Measurements from ENCODE around the gene SLC9B1. TPM values are rescaled to one million over a fixed set of nuclear protein-coding genes. Genes with fewer than 3 reads are reported as not detected.

Gene SLC9B1
- polyA plus RNA-seq, 1 of the 3 experiments (the other 2 are of a cell fraction): 0.21 TPM

DNA sequence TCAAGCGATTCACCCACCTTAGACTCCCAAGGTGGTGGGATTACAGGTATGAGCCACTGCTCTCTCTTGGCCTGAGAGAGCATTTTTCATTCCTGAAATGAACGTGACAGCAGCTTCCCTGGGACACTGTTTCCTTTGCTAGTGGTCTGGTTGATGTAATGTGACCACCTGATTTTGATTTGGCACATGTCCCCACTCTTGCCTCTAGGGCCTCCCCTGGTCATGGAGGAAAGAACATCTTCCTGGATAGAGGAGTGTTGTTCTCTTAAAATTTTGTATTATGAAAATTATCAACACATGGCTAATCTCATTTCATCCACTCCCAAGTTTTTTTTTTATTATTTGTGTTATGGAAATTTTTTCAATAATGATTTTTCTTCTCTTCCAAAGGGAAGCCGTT, 33.3 kb upstream of the SLC9B1 start:
- Histone ChIP-seq H3K4me1 (ENCODE audit: control insufficient read depth in 1 of 2, insufficient read depth in 2 of 2, low read depth in 1 of 2, low read length in 1 of 2) (peaks cover 0 to 6% of the 10 kb centered on the region in 2 experiments; a peak in 2 of 4 replicates), H4K20me1 (ENCODE audit: insufficient read depth) (no peaks in the 10 kb centered on the region), H3K9me2 (no peaks in the 10 kb centered on the region), H3K4me3 (ENCODE audit: low read depth in 2 of 2, low read length in 1 of 2) (no peak overlapping the region), H3K27ac (ENCODE audit: low read depth in 2 of 2, low read length in 1 of 2) (peak overlapping the region in 1 of 2 experiments; percentile 6; a peak in 1 of 4 replicates), H3K9ac (no peak overlapping the region), H3F3A (replicated peaks; ENCODE audit: insufficient read depth) (no peaks in the 10 kb centered on the region), H3K27me3 (ENCODE audit: insufficient read depth) (no peaks in the 10 kb centered on the region), H3K4me2 (no peak overlapping the region), H2AFZ (ENCODE audit: low read depth) (no peak overlapping the region), H3K36me3 (replicated peaks in 1 of 2; ENCODE audit: control insufficient read depth in 1 of 2, insufficient read depth in 2 of 2, low read length in 1 of 2) (peaks cover 8 to 25% of the 10 kb centered on the region in 2 experiments), H3K79me2 (ENCODE audit: insufficient read depth) (no peaks in the 10 kb centered on the region), H3K9me3 (no peaks in the 10 kb centered on the region)
- CTCF ChIA-PET: interaction anchor here (1.0 to 1.2 kb wide), 5 partner anchors 11 to 47 kb away, joined by 3 to 6 read pairs (median 3); partner anchors contain the start of gene BDH2
- WGBS (ENCODE audit: low lambda C conversion rate): 84% methylated on average over 3 of the region's 3 CpGs
- TF ChIP-seq NFIC (IDR thresholded peaks at IDR 0.05; ENCODE audit: borderline replicate concordance) (no peak), RFX5 (IDR thresholded peaks at IDR 0.05; ENCODE audit: low read length) (no peak), RAD21 (IDR thresholded peaks at IDR 0.05; ENCODE audit: low read length) (peak; percentile 8; the same call in 1 of the 2 replicates), MXI1 (IDR thresholded peaks at IDR 0.05; ENCODE audit: low read depth, low read length) (peak; percentile 59; the same call in 1 of the 2 replicates), NRF1 (IDR thresholded peaks at IDR 0.05; ENCODE audit: low read depth, low read length) (no peak), EP300 (IDR thresholded peaks at IDR 0.05; ENCODE audit: borderline replicate concordance in 1 of 2, low read depth in 1 of 2, low read length in 1 of 2) (peak in 1 of 2 experiments; percentile 40; a peak in 1 of 4 replicates), FOXJ3 (CRISPR knock-in tag; IDR thresholded peaks at IDR 0.05) (no peak)
- DNase-seq: peak; percentile 55
- POLR2A ChIA-PET: no interaction called here

- Histone ChIP-seq H3K27me3 (ENCODE audit: insufficient read depth) (no peaks in the 10 kb centered on the region), H3F3A (replicated peaks; ENCODE audit: insufficient read depth) (no peaks in the 10 kb centered on the region), H2AFZ (ENCODE audit: low read depth) (no peak overlapping the region), H3K4me2 (no peak overlapping the region), H3K9me2 (no peaks in the 10 kb centered on the region), H4K20me1 (ENCODE audit: insufficient read depth) (no peaks in the 10 kb centered on the region), H3K9ac (no peak overlapping the region), H3K4me1 (ENCODE audit: control insufficient read depth in 1 of 2, insufficient read depth in 2 of 2, low read depth in 1 of 2, low read length in 1 of 2) (peaks cover 0 to 6% of the 10 kb centered on the region in 2 experiments; a peak in 2 of 4 replicates), H3K27ac (ENCODE audit: low read depth in 2 of 2, low read length in 1 of 2) (no peak overlapping the region), H3K36me3 (replicated peaks in 1 of 2; ENCODE audit: control insufficient read depth in 1 of 2, insufficient read depth in 2 of 2, low read length in 1 of 2) (peaks cover 8 to 27% of the 10 kb centered on the region in 2 experiments), H3K79me2 (ENCODE audit: insufficient read depth) (no peaks in the 10 kb centered on the region), H3K9me3 (no peaks in the 10 kb centered on the region), H3K4me3 (ENCODE audit: low read depth in 2 of 2, low read length in 1 of 2) (no peak overlapping the region)
- TF ChIP-seq MXI1 (IDR thresholded peaks at IDR 0.05; ENCODE audit: low read depth, low read length) (no peak), CHD2 (IDR thresholded peaks at IDR 0.05; ENCODE audit: low read length, partially characterized antibody) (no peak), EZH2phosphoT487 (IDR thresholded peaks at IDR 0.05; ENCODE audit: borderline replicate concordance, low read depth) (no peak), RFX5 (IDR thresholded peaks at IDR 0.05; ENCODE audit: low read length) (no peak), MEF2A (IDR thresholded peaks at IDR 0.05; ENCODE audit: borderline replicate concordance, low read depth) (no peak), TCF12 (IDR thresholded peaks at IDR 0.05) (no peak), TAF1 (IDR thresholded peaks at IDR 0.05; ENCODE audit: borderline replicate concordance, low read depth, low read length) (no peak), NRF1 (IDR thresholded peaks at IDR 0.05; ENCODE audit: low read depth, low read length) (no peak), GABPA (IDR thresholded peaks at IDR 0.05; ENCODE audit: low read depth) (no peak), SIN3A (IDR thresholded peaks at IDR 0.05; ENCODE audit: borderline replicate concordance, low read depth, low read length) (no peak), RAD21 (IDR thresholded peaks at IDR 0.05; ENCODE audit: low read length) (no peak)
- POLR2A ChIA-PET: no interaction called here
- CTCF ChIA-PET: interaction anchor here (1.0 to 1.2 kb wide), 4 partner anchors 10 to 48 kb away, joined by 3 to 6 read pairs (median 4); partner anchors contain the start of gene BDH2
- no peak for DNase-seq
- WGBS (ENCODE audit: low lambda C conversion rate): 96% methylated on average over 3 of the region's 3 CpGs
Measured at GRCh38 chr4:103052145-103052544, 32.6 kb upstream of the SLC9B1 start.
